Ovary (tissue), 3 donors: ENCODE measurements around the gene WDR90.

Source experiments
- CTCF ChIP-seq, 3 donors: fragments of 450-650 bp in 2 of 3; fragments of 200-600 bp in 1 of 3; IDR thresholded peaks; one replicate each; pipeline versions ENCODE4 v1.5.1 to v1.8.0; 2016 to 2022; ENCODE audit warnings: antibody characterized with exemption in 3 of 3, mild to moderate bottlenecking in 1 of 3
- EP300 ChIP-seq: sonication (generic); formaldehyde crosslinking; IDR thresholded peaks from one replicate; pipeline ENCODE4 v1.6.1; 2017; ENCODE audit warnings: antibody characterized with exemption
- POLR2A ChIP-seq: fragments of 450-650 bp; IDR thresholded peaks from one replicate; pipeline ENCODE4 v1.6.1; 2017; ENCODE audit warnings: antibody characterized with exemption, mild to moderate bottlenecking, moderate library complexity
- donor health status: DM: no; HTN: no; CAD: no.

GRCh38 chr16:716200-716568 lies 67.0 kb downstream of the WDR90 start:
- TF ChIP-seq POLR2A, result no peak
- TF ChIP-seq CTCF (IDR thresholded peaks at IDR 0.05), result no peak
- no peak for TF ChIP-seq EP300
